Stimulated activated CD4-positive, alpha-beta T cell treated with anti-CD3 and anti-CD28 coated beads, TNF-alpha, amount 100 ng/mL, for 48 hours (primary cell): ENCODE results near the gene IZUMO3.
"Not testable (repeated sequence)": the region's sequence is repeated elsewhere in the genome, so short reads cannot be mapped to it uniquely, and the experiment has no call there.

Experiments
- DNase-seq, 3 donors: peaks; one replicate each; pipeline ENCODE4 v3.0.0-alpha.2; 2020; ENCODE audit warnings: low read depth in 3 of 3

Gene IZUMO3

GRCh38 chr9:24545847-24546522 lies at the start of gene IZUMO3:
Gene IZUMO3 (minus strand): TSS chr9:24545897. CDS start chr9:24545649, 248 bp downstream.
- DNase-seq: no peak

GRCh38 chr9:24594234-24594850 lies 48.6 kb upstream of the IZUMO3 start:
- no peak for DNase-seq

GRCh38 chr9:24590432-24590831 lies 44.7 kb upstream of the IZUMO3 start:
- no peak for DNase-seq

- no peak for DNase-seq
Observed at GRCh38 chr9:24587883-24588282, 42.2 kb upstream of the IZUMO3 start.

- no peak for DNase-seq
Observed at GRCh38 chr9:24582146-24583126, 36.7 kb upstream of the IZUMO3 start.

- DNase-seq: not testable (repeated sequence)
Observed at GRCh38 chr9:24580005-24580404, 34.3 kb upstream of the IZUMO3 start.

GRCh38 chr9:24572406-24572805 lies 26.7 kb upstream of the IZUMO3 start:
- no peak for DNase-seq

- DNase-seq: no peak
Observed at GRCh38 chr9:24561957-24562356, 16.3 kb upstream of the IZUMO3 start.

GRCh38 chr9:24553183-24553552 lies 7.5 kb upstream of the IZUMO3 start:
- DNase-seq: no peak

GRCh38 chr9:24552526-24553182 lies 7.0 kb upstream of the IZUMO3 start:
- no peak for DNase-seq

GRCh38 chr9:24545285-24545684 lies 412 bp downstream of the IZUMO3 start:
- DNase-seq: no peak

GRCh38 chr9:24518545-24518944 lies 27.2 kb downstream of the IZUMO3 start:
- no peak for DNase-seq

GRCh38 chr9:24516463-24516862 lies 29.2 kb downstream of the IZUMO3 start:
- no peak for DNase-seq

- DNase-seq: no peak
Observed at GRCh38 chr9:24509850-24510249, 35.8 kb downstream of the IZUMO3 start.

GRCh38 chr9:24504521-24504920 lies 41.2 kb downstream of the IZUMO3 start:
- DNase-seq: no peak

- no peak for DNase-seq
Observed at GRCh38 chr9:24502206-24502937, 43.3 kb downstream of the IZUMO3 start.

- no peak for DNase-seq
Observed at GRCh38 chr9:24500761-24501160, 44.9 kb downstream of the IZUMO3 start.

- no peak for DNase-seq
Observed at GRCh38 chr9:24498632-24499031, 47.1 kb downstream of the IZUMO3 start.

GRCh38 chr9:24497671-24498070 lies 48.0 kb downstream of the IZUMO3 start:
- no peak for DNase-seq
